Measurements from ENCODE around the gene ZCRB1.

DNA sequence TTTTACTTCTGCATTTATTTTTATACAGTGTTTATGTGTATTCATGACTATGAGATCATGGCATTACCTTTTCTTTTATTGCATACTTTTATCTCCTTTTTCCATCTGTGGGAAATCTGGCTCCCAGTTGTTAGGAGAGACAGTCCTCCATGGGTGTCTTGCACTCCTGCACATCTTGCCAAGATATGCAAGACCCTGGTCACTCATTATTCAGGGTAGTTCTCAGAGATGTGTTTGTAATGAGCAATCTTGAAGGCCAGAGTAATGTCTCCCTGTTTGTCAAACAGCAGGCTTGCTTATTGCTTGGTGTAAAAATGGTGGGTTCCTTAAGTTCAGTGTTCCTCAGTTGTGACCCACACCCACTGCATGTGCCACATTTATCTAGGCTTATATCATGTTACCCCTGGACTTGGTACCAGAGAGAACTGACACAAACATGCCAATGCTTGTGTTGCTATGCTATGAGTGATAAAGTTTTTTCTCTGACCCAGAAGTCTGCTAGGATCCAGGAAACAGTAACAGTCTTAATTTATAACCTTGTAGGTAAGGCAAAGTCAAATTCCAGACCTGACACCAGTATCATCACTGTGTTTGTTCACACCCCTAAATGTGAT, 36.9 kb upstream of the ZCRB1 start:
- TF ChIP-seq, protein P1, sequence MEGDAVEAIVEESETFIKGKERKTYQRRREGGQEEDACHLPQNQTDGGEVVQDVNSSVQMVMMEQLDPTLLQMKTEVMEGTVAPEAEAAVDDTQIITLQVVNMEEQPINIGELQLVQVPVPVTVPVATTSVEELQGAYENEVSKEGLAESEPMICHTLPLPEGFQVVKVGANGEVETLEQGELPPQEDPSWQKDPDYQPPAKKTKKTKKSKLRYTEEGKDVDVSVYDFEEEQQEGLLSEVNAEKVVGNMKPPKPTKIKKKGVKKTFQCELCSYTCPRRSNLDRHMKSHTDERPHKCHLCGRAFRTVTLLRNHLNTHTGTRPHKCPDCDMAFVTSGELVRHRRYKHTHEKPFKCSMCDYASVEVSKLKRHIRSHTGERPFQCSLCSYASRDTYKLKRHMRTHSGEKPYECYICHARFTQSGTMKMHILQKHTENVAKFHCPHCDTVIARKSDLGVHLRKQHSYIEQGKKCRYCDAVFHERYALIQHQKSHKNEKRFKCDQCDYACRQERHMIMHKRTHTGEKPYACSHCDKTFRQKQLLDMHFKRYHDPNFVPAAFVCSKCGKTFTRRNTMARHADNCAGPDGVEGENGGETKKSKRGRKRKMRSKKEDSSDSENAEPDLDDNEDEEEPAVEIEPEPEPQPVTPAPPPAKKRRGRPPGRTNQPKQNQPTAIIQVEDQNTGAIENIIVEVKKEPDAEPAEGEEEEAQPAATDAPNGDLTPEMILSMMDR (IDR thresholded peaks at IDR 0.05; ENCODE audit: low read depth, low read length): no peak
- no peak for TF ChIP-seq EZH2phosphoT487 (IDR thresholded peaks at IDR 0.05; ENCODE audit: low read depth)

Data from OCI-LY3 (cell line).